Measurements from ENCODE around the gene CSPG4. TPM values are rescaled to one million over a fixed set of nuclear protein-coding genes. Genes with fewer than 3 reads are reported as not detected.
"Not testable (repeated sequence)": the region's sequence is repeated elsewhere in the genome, so short reads cannot be mapped to it uniquely, and the experiment has no call there.

The CSPG4 gene
- total RNA-seq, 2 donors from 2014 or later, result 16.8 to 27.6 TPM

DNA sequence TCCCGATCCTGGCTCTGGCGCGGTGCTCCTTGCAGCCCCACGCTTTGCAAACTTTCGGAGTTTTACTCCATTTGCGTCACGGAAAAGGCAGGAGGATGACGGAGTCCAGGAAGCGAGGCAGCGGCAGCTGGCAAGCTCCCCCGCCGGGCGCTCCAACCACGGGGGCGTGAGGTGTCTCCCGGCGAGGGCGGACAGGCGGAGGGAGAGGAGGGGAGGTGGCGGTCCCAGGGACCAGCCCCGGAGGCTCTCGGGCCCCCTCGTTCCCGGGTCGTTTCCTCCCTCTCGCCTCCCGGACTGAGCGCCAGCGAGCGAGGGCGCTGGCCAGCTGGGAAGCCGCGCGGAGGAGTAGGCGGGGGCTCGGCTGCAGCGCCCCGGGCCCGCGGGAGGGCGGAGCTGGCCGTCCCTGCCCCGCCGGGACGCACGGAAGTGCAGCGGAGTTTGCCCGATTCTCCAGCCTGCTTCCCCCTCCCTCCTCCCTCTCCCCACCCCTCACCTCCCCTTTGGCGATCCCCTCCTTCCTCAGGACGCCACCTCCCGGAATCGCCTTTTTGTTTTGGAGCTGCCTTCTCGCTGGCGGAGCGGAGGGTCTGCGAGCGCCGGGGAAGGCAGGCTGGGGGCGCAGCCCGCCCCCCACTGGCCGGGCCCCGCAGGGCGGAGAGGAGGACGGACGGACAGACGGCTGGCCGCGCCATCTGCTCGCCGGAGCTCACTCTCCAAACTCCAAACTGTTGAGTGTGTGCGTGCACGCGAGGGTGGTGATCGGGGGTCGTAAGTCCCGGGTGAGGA, 65.1 kb downstream of the CSPG4 start, which contains the start of gene SNX33:
Gene SNX33, plus strand, starts transcription at position 543 of the 786 bp plus-strand sequence. CDS start 1,191 bp downstream, outside the sequence.
- intact Hi-C loops (cut with DNase I), result no loop called here
- DNase-seq (peak; percentile 90), ATAC-seq (peak; percentile 88 to 92)

DNA sequence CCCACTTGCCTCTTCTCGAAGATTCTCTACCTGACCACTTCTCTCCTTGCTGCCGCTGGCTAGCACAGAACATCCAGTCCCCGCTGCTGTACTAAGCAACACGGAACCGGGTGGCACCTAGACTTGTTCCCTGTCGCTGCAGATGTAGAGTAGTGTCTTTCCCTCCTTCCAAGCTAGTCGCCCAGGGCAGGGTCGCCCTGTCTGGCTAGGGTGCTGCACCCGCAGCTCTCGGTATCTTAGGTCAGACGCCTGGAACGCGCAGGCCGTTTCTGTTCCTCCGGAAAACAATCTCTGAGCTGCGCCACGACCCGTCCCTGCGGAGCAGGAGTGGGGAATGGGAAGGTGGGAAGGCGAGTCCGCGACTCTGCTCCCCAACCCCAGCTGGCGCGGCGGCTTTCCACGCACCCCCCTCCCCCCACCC, 65.7 kb downstream of the CSPG4 start:
- DNase-seq (no peak), ATAC-seq (peak in 1 of 2 donors; percentile 30)
- intact Hi-C loops (cut with DNase I), result no loop called here

DNA sequence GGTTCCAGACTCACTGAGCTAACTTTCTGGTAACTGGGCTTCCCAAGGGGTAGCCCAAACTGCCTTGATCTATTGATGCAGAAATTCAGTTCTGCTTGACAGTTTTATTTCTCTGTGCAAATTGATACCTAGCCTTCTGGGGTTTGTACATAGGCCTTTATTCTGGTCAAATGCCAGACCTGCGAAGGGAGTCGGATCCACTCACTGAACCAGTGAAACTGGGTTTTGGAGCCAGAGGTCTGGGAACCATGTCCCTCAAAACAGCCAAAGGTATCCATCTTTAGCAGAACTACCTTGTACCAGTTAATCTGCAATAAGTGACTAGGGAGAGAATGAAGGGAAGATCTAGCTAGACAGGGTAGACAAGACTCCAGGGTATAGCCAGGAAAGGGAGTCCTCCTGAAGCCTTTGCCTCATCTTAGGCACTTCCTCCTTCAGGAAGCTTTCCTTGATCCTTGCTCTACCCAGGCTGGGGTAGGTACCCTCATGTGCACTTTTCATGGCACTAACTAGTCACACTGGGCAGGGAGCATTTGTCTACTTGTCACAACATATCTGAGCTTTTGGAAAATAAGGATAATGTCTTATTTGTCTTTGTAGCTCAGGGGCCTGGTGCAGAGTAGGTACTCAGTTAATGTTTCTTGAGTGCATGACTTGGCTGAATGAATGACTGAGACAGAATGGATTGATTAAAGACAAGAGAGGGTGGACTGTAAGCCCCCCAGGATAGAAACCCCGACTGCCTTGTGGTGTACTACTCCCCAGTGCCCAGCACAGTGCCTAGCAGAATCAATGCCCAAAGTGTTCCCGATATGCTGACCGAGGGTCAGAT, 66.3 kb downstream of the CSPG4 start:
- ATAC-seq (no peak), DNase-seq (no peak)
- intact Hi-C loops (cut with DNase I), result no loop called here

DNA sequence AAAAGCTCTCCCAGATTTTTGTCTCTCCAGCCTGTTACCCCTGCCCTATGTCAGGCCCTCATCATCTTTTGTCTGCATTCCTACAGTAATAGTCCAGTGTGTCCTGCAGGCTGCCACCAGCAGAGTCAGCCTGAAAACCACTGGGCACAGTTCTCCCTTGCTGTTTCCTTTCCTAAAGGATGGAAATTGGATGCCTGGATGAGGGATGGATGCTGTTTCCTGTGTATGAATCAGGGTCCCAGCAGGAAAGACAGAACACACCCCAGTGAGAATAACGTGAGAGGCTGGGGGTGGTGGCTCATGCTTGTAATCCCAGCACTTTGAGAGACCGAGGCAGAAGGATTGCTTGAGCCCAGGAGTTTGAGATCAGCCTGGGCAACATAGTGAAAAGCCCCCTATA, 68.3 kb downstream of the CSPG4 start:
- DNase-seq (no peak), ATAC-seq (no peak)
- intact Hi-C loops (cut with DNase I), result no loop called here

DNA sequence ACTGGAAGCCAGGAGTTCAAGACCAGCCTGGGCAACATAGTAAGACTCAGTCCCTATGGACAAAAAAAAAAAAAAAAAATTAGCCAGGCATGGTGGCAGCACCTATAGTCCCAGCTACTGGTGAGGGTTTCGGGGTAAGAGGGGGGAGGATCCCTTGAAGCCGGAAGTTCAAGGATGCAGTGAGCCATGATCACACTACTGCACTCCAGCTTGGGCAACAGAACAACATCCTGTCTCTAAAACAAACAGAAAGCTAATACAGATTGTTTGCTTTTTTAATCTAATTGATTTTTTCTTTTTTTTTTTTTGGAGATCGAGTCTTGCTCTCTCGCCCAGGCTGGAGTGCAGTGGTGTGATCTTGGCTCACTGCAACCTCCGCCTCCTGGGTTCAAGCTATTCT, 71.0 kb downstream of the CSPG4 start:
- no peak for DNase-seq
- intact Hi-C loops (cut with DNase I), result no loop called here
- ATAC-seq, result no peak

DNA sequence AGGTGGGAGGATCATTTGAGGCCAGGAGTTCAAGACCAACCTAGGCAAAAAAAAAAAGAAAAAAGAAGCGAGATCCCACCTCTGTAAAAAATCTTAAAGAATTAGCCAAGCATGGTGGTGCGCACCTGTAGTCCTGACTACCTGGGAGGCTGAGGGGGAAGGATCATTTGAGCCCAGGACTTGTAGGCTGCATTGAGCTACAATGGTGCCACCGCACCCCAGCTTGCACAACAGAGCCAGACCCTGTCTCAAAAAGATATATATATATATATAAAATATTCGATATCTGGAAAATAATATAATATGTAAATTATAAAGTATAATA, 71.5 kb downstream of the CSPG4 start:
- intact Hi-C loops (cut with DNase I), result no loop called here
- ATAC-seq, result no peak
- DNase-seq, result no peak

DNA sequence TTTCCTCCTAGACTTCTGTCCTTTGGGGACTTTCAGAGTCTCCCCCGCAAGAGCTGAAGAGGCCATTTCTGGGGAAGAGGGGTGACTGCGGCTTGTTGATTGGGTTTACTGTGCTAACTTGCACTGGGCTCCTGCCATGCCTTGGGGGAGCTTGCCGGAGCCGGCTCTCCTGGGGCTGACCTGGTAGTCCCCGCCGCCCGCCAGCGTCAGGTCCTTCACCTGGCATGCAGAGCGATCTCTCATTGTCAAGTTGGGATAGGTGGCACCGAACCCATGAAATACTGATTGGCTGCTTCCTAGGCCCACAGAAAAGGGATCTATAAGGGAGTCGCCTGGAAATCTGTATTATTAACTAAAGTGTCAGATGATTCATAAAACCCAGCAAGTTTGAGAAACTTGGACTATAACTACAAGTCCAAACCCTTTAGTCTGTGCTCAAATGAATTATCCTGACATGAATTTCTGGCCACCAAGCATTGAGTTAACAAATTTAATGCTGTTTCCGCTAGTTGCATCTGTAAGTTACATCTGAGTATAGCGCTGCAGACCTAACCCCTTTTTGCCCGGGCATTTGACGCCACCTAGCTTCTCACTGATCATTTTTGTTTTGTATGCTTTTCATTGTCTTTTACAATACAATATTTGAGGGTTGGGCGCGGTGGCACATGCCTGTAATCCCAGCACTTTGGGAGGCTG, 72.0 kb downstream of the CSPG4 start:
- intact Hi-C loops (cut with DNase I), result no loop called here
- ATAC-seq (peak; percentile 19 to 26), DNase-seq (no peak)

DNA sequence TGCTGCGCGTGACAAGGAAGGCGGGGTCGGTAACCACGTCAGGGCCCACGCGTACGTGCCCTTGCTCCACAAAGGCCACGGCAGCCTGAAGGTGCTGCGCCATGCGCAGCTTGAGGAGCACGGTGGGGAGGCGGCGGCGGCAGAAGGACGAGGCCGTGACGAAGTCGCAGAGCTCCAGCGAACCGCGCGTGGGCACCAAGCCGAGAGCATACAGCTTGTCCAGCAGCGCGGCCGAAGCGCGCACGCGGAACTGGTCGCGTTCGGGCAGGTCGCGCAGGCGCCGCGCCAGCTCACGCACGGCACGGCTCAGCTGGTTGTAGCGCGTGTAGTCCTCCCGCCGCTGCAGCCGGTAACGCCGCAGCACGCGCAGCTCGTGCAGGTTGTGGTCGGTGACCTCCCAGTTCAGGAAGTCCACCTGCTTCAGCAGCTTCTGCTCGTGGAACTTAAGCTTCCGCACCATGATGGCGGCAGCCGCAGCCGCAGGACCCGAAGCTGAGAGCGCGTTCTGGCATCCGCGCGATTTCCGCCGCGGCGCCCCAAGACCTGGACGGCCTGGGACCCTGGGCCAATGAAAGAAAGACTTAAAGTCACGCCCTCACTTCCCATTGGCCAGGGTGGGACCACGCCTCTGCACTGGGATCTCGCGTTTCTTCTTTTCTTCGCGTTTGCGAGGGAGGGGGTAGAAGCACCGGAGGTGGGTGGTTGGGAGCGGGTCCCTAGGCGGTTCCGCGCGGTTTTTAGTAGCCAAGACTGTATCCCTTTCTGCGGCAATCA, 72.8 kb downstream of the CSPG4 start, which contains the start of gene IMP3:
Gene IMP3, minus strand, starts transcription at position 516 of the 774 bp plus-strand sequence. Its CDS starts 56 bp downstream, at position 460.
- DNase-seq (peak; percentile 96), ATAC-seq (peak; percentile 97 to 98)
- intact Hi-C loops (cut with DNase I), result loop anchor here in 1 of 2 donors (5.0 kb wide), 1 partner anchor 42 kb away; no protein-coding TSS in a partner anchor

DNA sequence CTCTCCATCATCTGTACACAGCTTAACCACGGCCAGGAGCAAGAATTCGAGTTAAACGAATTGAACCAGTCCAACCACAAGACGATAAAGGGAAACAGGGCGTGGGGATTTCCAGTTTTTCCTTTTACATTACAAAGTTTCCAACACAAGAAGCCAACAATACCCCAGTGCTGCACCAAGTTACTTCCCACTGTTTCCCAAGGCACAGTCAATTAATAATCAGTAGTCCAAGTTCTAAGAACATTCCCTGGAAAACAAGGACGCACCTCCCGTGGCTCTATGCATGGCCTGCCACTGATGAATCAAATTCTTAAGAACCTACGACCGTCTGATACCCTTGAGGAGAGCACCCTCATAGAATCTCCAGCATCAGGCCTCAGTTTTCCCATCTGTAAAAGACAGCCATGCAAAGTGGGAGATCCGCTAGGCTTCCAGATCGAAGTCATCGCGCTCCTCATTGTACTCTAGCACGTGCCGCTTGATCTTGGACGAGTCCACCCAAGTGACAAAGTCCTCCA, 73.4 kb downstream of the CSPG4 start:
- intact Hi-C loops (cut with DNase I), result loop anchor here in 1 of 2 donors (5.0 kb wide), 1 partner anchor 43 kb away; no protein-coding TSS in a partner anchor
- ATAC-seq (no peak), DNase-seq (no peak)

DNA sequence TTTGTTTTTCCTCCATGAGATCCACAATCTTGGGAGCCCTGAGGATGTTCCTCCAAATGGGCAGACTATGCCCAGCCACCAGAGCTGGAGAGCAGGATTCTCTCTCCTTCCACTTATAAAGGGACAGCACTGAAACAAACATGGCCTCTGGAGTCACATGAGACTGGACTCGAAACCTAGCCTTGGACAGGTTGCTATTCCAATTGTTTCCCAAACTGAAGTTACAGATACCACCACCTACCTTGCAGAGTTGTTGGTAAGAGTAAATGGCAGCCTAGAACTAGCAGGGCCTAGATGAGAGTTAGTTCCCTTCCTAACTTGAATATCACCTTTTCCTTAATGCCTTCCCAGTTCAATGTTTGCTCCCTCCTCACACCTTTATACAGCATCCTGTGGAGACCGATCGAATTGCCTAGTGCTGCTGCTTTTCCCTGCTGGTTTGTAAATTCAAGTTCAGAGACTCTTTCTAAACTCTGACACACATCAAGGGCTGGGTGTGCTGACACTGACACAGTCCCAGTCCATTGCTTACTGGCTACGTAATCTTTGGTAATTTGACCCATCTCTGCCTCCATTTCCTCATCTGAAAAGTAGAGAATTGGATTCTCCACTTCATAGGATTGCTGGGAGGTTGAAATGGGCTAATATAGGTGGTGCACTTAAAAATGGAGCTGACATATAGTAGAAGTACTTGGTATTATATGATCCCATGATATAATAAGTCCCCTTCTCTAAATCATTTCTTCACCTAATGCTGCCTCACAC, 75.2 kb downstream of the CSPG4 start:
- intact Hi-C loops (cut with DNase I), result loop anchor here in 1 of 2 donors (5.0 kb wide), 1 partner anchor 45 kb away; no protein-coding TSS in a partner anchor
- ATAC-seq (no peak), DNase-seq (no peak)

DNA sequence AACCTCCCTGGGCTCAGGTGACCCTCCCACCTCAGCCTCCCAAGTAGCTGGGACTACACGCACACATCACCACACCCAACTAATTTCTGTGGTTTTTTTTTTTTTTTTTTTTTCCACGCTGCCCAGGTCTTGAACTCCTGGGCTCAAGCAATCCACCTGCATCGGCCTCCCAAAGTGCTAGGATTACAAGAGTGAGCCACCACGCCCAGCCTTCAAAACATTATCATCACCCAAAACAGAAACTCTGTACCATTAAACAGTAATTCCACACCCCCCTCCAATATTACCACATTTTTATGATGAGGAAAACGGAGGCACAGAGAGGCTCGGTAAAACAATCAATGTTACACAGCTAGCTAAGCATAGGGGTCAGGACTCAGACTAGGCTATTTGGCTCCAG, 76.6 kb downstream of the CSPG4 start:
- DNase-seq (no peak), ATAC-seq (no peak)
- intact Hi-C loops (cut with DNase I), result loop anchor here in 1 of 2 donors (5.0 kb wide), 1 partner anchor 46 kb away; no protein-coding TSS in a partner anchor

DNA sequence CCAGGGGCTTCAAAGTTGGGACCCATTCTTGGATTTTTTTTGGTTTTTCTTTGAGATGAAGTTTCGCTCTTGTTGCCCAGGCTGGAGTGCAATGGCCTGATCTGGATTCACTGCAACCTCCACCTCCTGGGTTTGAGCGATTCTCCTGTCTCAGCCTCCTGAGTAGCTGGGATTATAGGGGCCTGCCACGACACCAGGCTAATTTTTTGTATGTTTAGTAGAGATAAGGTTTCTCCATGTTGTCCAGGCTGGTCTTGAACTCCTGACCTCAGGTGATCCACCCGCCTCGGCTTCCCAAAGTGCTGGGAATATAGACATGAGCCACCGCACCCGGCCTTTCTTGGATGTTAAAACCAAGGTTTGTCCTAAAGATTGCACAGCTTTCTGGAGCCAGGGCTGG, 78.7 kb downstream of the CSPG4 start:
- intact Hi-C loops (cut with DNase I); ATAC-seq; DNase-seq: not testable (repeated sequence)

DNA sequence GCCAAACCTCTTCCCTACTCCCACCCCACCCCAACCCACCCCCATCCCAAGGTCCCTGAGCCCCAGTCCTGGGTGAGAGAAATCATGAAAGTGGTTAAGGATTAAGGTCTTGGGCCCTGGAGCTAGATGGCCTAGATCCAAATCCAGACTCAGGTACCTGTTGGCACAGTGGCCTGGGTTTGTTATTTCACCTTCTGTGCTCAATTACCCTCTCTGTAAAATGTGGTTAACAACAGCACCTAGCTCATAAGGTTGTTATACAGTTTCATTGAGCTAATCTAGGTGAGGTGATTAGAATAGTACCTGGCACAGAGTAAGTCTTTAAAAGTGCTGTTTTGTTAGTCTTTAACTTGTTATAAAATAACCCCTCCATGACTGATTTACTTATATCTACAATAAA, 80.7 kb downstream of the CSPG4 start:
- no peak for ATAC-seq
- no peak for DNase-seq
- intact Hi-C loops (cut with DNase I), result no loop called here

DNA sequence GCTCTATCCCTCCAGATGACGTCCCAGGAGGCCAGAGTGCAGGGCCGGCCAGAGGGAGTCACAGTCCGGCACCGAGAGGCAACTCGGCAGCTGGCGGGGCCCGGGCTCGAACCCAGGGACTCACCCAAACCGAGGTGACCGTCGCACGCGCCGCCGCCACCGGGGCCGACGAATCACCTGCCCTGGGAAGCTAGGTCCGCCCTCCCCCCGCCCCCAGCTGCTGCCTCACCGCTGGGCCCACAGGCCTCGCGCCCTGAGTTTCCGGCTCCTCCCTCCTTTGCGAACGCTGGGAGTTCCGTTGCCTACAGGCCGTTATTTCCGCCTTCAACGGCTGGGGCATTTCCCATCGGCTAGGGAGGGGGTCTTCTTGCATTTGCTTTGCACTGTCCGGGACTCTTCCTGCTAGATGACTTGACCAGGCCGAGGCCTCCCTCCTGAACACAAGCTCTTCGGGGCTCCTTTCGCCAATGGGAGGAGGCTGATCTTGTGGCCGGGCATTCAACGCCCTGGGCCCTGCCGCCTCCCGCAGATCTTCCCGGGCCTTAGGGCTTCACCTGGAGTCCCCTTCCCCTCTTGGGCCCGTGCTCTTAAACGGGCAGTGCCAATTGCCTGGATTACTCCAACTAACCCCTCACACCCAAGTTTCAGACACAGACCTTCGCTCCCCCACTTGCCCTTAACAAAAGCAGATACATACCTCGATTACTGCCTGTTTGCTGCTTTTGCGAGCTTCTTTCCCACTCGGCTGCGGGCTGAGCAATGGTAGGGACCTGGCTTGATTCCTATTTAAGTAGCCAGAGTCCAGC, 86.9 kb downstream of the CSPG4 start, which contains the start of gene SNUPN:
Gene SNUPN, minus strand, starts transcription at position 184 of the 806 bp plus-strand sequence. CDS start 4,674 bp downstream, outside the sequence.
- DNase-seq (peak; percentile 96), ATAC-seq (peak; percentile 91 to 95)
- intact Hi-C loops (cut with DNase I), result no loop called here
